ENCODE data around the gene PLCB1.
"Not testable (repeated sequence)": the region's sequence is repeated elsewhere in the genome, so short reads cannot be mapped to it uniquely, and the experiment has no call there.

Gene PLCB1

GRCh38 chr20:8602389-8603116 is 470.5 kb downstream of the PLCB1 start:
- DNase-seq (ENCODE audit: low read depth in 2 of 2) = no peak

- DNase-seq (ENCODE audit: low read depth in 2 of 2) = no peak
Observed at GRCh38 chr20:8608470-8608869, 476.4 kb downstream of the PLCB1 start.

DNA sequence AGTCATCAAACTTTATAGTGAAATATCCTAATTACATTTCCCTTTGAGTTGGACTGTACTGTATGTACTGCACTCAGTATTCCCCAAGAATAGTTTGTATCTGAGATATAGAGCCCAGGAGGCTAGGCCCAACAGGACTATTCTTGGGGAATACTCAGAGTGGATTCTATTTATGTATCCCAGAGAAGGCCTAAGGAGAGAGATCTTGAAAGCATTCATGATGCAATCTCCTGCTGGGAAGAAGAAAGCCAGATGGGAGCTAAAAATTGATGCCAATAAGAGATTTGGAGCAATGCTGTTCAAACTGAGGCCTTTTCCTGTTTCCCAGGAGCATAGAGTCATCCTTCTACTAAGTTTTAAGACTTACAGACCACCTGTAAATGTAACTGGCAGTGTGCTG is 484.7 kb downstream of the PLCB1 start:
- no peak for DNase-seq (ENCODE audit: low read depth in 2 of 2)

- no peak for DNase-seq (ENCODE audit: low read depth in 2 of 2)
Observed at GRCh38 chr20:8621001-8621400, 488.9 kb downstream of the PLCB1 start.

- no peak for DNase-seq (ENCODE audit: low read depth in 2 of 2)
Observed at GRCh38 chr20:8624046-8624445, 492.0 kb downstream of the PLCB1 start.

DNA sequence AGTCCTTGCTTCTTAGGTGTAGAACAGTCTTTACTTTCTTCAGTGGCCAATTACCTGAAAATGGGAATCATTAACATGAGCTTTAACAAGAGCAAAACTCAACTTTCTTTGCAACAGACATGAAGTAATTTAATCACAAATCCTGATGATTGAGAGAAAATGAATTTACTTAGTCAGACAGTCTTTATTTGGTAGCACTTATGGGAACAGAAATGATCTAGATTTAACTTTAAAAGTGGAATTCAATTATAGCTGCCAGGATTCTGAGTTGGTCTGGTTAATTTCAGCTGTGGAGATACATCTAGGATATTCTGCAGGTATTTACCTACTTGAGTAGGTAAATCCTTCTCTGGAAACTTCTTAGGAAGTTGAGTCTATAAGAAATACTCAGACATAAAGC is 492.6 kb downstream of the PLCB1 start:
- no peak for DNase-seq (ENCODE audit: low read depth in 2 of 2)

DNA sequence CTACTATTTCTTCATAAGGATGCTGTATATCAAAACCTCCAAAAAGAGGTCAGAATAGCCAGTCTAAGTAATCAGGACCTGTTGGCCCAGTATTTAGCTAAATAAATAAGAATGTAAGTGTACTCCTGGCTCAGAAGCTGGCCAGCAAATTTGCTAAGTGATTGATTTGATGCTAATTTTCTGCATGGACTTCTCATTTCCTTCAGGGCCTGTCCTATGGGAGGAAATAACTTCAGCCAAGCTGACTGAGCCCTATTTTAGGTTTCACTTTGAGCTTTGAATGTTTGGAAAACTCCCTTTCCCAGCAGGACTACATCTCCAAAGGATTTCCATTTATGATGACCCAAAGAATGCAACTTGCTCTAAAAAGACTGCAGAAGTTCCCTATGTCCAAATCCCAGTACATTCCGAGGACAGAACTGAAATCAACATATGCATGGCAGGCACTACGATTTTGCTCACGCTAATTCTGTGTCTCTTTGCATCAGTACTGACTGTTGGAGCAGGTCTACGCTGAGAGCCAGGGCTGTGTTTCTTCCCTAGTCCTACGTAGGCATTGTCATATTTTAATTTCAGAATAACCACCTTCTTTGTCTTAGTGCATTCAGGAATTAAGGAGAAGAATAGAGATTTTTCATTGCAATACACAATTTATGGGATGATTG is 495.4 kb downstream of the PLCB1 start:
- DNase-seq (ENCODE audit: low read depth in 2 of 2) = no peak

GRCh38 chr20:8631271-8631670 is 499.2 kb downstream of the PLCB1 start:
- no peak for DNase-seq (ENCODE audit: low read depth in 2 of 2)

DNA sequence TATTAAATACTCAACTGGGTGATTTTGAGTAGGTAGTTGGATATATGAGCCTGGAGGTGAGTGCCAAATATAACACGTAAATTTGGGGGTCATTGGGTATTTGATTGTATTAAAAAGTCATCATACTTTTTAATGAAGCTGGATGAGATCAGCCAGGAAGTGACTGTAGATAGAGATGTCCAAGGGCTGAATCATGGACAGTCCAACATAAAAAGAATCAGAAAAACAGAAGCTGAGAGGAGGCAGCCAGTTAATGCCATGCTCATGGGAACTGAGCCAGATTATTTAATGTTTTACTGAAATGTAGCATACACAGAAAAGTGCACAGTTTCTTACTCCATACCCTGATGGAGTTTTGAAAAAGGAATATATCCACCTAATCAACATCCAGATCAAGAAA is 501.3 kb downstream of the PLCB1 start:
- no peak for DNase-seq (ENCODE audit: low read depth in 2 of 2)

GRCh38 chr20:8635048-8635572 is 503.0 kb downstream of the PLCB1 start:
- no peak for DNase-seq (ENCODE audit: low read depth in 2 of 2)

DNA sequence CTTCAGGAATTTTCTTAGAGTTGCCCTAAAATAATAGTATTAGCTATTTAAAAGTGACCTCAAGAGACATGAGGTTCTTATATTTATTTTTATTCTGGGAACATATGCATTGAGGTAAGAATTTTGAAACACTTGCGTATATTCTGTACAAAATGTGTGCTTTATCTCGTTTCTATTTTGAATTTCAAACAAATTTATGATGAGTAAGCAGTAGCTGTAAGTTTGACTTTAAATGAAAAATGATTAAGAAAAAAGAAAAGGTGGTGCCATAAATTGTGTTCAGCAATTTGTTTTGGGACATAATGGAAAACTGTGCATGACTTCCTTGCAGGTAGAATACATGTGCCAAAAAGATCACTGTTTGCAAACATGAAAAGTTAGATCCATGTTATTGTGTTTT is 503.8 kb downstream of the PLCB1 start:
- no peak for DNase-seq (ENCODE audit: low read depth in 2 of 2)

- DNase-seq (ENCODE audit: low read depth in 2 of 2) = no peak
Observed at GRCh38 chr20:8639112-8639778, 507.2 kb downstream of the PLCB1 start.

- DNase-seq (ENCODE audit: low read depth in 2 of 2) = no peak
Observed at GRCh38 chr20:8640461-8640860, 508.4 kb downstream of the PLCB1 start.

DNA sequence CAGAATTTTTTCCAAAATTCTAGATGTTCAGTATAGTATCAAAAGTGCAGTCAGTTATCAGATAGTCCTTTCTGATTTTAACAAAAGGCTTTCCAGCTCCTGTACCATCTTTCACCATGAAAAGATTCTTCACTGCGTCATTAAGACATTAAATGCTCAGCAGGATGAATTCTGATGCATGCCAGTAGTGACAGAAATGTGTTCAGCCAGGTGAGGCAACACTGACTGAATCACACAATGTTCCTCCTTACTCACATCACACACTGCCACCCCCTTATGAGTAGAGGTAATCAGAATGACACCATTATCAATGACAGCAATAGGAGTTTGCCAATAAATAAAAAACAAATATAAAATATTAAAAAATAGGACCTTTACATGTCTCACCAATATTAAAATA is 510.2 kb downstream of the PLCB1 start:
- no peak for DNase-seq (ENCODE audit: low read depth in 2 of 2)

DNA sequence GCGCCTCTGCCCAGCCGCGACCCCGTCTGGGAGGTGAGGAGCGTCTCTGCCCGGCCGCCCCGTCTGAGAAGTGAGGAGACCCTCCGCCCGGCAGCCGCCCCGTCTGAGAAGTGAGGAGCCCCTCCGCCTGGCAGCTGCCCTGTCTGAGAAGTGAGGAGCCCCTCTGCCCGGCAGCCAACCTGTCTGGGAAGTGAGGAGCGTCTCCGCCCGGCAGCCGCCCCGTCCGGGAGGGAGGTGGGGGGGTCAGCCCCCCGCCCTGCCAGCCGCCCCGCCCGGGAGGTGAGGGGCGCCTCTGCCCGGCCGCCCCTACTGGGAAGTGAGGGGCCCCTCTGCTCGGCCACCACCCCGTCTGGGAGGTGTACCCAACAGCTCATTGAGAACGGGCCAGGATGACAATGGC is 512.4 kb downstream of the PLCB1 start:
- not testable (repeated sequence) for DNase-seq (ENCODE audit: low read depth in 2 of 2)

- no peak for DNase-seq (ENCODE audit: low read depth in 2 of 2)
Observed at GRCh38 chr20:8645326-8645725, 513.3 kb downstream of the PLCB1 start.

- no peak for DNase-seq (ENCODE audit: low read depth in 2 of 2)
Observed at GRCh38 chr20:8646033-8646441, 514.0 kb downstream of the PLCB1 start.

DNA sequence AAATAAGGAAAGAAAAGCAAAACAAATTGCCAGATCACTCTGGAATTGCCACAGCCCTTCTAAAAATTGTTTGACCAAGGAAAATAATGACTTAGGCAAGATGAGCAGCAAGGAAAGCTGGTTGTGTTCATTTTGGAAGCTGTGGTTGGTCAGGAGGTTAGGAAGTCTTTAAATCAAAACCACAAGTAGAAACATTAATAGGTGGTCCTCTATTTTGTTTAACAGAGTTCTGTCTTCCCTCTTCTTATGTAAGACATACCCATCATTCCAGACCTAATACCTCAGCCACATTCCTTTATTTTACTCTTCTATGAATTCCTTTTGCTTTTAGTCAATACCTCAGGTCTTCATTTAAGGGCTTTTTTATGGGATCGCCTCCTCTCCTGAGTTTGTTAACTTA is 514.6 kb downstream of the PLCB1 start:
- no peak for DNase-seq (ENCODE audit: low read depth in 2 of 2)

- no peak for DNase-seq (ENCODE audit: low read depth in 2 of 2)
Observed at GRCh38 chr20:8647961-8648441, 515.9 kb downstream of the PLCB1 start.

- DNase-seq (ENCODE audit: low read depth in 2 of 2) = no peak
Observed at GRCh38 chr20:8648466-8648865, 516.4 kb downstream of the PLCB1 start.

DNA sequence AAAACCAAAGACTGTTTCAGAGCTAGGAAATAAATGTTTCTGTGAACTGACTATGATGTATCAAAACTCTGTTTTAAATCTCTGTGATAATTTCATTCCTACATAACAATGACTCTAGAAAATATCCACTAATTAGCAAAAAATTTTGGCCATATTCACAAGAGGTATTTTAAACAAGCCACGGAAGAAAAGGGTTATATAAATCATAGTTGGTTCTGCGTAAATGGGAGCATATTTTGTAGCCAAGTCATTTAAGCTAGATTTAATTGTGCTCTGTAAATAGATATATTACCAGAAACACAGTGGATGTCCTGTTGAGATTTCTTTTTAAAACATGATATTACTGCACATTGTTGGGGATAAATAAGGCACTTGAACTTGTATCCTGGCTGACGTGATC is 520.3 kb downstream of the PLCB1 start:
- no peak for DNase-seq (ENCODE audit: low read depth in 2 of 2)

GRCh38 chr20:8654486-8654885 is 522.4 kb downstream of the PLCB1 start:
- no peak for DNase-seq (ENCODE audit: low read depth in 2 of 2)

DNA sequence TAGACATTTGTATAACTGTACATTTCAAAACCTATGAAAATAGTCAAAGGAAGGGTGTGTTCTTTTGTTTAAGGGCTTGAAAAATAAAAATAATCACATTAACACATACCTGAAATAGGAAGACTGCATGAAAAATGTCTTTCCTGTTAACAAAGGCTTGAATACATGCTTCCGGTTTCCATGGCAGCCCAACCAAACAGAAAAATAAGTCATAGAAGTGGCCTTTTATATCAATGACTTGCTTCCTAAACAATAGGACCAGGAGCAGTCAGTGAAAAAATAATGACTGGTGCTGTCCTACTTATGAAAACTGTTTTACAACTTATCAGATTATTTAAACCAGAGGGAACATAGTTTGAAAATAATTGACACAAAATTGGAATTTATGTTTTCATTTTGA is 524.3 kb downstream of the PLCB1 start:
- no peak for DNase-seq (ENCODE audit: low read depth in 2 of 2)

All from stimulated activated CD8-positive, alpha-beta memory T cell treated with anti-CD3 and anti-CD28 coated beads, Interleukin-2, amount 100 ng/mL, for 48 hours (primary cell).